BLaER1 (cell line): Measurements from ENCODE around the gene MED17.
"Not testable (repeated sequence)": the region's sequence is repeated elsewhere in the genome, so short reads cannot be mapped to it uniquely, and the experiment has no call there.

Source experiments
- H3K27ac ChIP-seq: shearing (Covaris generic); formaldehyde crosslinking; 2 replicates; pipeline ENCODE4 v1.8.1; 2022
- H3K27me3 ChIP-seq: shearing (Covaris generic); formaldehyde crosslinking; 2 replicates; pipeline ENCODE4 v1.8.1; 2022
- H3K36me3 ChIP-seq: shearing (Covaris generic); formaldehyde crosslinking; 2 replicates; pipeline ENCODE4 v1.8.1; 2022
- H3K4me1 ChIP-seq: shearing (Covaris generic); formaldehyde crosslinking; 2 replicates; pipeline ENCODE4 v1.8.1; 2022
- H3K4me2 ChIP-seq: shearing (Covaris generic); formaldehyde crosslinking; 2 replicates; pipeline ENCODE4 v1.8.1; 2022
- H3K4me3 ChIP-seq: shearing (Covaris generic); formaldehyde crosslinking; 2 replicates; pipeline ENCODE4 v1.8.1; 2022
- H3K9ac ChIP-seq: shearing (Covaris generic); formaldehyde crosslinking; 2 replicates; pipeline ENCODE4 v1.8.1; 2022
- H3K9me3 ChIP-seq: shearing (Covaris generic); formaldehyde crosslinking; 2 replicates; pipeline ENCODE4 v1.8.1; 2022
- H4K20me1 ChIP-seq: shearing (Covaris generic); formaldehyde crosslinking; 2 replicates; pipeline ENCODE4 v1.8.1; 2022
- Cebpa-rat ChIP-seq: shearing (Covaris generic); IDR thresholded peaks from 2 replicates; pipeline ENCODE4 v1.8.1; 2022

The MED17 gene

DNA sequence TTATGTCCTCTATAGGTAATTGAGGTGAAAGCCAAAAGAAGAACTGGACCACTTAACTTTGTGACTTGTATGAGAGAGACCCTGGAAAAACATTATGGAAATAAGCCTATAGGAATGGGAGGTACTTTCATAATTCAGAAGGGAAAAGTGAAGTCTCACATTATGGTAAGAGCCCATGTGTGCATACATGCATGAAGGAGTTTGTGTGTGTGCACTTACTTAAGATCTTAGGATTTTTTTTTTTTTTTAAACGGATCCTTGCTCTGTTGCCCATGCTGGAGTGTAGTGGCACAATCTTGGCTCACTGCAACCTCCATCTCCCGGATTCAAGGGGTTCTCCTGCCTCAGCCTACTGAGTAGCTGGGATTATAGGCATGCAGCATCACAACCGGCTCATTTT, 26.8 kb upstream of the MED17 start:
- no peak overlapping the region for H3K27ac ChIP-seq
- no peak for TF ChIP-seq Cebpa-rat
- no peak overlapping the region for H3K4me2 ChIP-seq
- no peaks in the 10 kb centered on the region for H3K27me3 ChIP-seq
- no peaks in the 10 kb centered on the region for H3K4me1 ChIP-seq
- H3K9me3 ChIP-seq, result peaks cover 6% of the 10 kb centered on the region; the same call in 1 of the 2 replicates
- H3K9ac ChIP-seq, result no peak overlapping the region
- H3K36me3 ChIP-seq, result peaks cover 84% of the 10 kb centered on the region
- H3K4me3 ChIP-seq, result no peak overlapping the region
- H4K20me1 ChIP-seq, result no peaks in the 10 kb centered on the region

DNA sequence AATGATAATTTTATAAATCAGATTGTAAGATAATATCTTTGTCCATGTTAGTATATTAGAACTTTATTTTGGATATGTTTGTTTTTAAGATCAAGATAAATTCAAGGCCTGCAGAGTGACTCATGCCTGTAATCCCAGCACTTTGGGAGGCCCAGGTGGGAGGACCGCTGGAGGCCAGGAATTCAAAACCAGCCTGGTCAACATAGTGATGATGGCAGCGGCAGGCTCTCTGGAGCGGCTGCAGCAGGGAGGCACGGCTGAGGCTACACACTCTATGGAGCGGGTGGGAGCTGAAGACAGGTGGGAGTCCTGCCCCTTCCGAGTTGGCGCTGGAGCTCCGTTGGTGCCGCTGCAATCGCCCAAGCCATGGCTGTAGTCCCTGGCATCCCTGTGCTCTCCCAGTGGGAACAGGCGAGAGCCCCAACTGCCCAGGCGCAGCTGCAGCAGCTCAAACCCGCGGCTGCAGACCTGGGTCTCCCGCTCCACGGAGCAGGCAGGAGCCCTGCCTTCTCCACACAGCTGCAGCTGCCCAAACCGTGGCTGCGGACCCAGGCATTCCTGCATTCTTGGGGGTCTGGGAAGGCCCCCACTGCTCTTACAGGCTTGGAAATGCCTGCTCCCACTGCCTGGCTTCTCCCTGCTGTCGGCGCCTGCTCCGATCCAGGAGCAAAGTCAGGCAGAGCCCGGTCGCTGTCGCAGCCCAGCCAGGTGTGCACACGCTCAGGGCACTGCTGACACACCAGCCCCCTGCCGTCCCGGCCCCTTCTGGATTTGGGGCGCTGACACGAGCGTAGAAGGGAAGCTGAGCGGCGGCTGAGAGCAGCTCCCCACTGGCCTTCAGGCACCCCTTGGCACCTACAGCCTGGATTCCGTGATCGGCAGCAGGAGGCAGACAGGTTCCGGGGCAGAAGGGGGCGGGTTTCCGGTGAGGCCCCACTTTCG, 25.9 kb upstream of the MED17 start:
- Histone ChIP-seq H3K9ac (no peak overlapping the region), H3K36me3 (peaks cover 91% of the 10 kb centered on the region), H3K4me3 (no peak overlapping the region), H3K27me3 (no peaks in the 10 kb centered on the region), H3K9me3 (peaks cover 6% of the 10 kb centered on the region; the same call in 1 of the 2 replicates), H3K27ac (no peak overlapping the region), H4K20me1 (no peaks in the 10 kb centered on the region), H3K4me1 (no peaks in the 10 kb centered on the region), H3K4me2 (no peak overlapping the region)
- TF ChIP-seq Cebpa-rat, result no peak

DNA sequence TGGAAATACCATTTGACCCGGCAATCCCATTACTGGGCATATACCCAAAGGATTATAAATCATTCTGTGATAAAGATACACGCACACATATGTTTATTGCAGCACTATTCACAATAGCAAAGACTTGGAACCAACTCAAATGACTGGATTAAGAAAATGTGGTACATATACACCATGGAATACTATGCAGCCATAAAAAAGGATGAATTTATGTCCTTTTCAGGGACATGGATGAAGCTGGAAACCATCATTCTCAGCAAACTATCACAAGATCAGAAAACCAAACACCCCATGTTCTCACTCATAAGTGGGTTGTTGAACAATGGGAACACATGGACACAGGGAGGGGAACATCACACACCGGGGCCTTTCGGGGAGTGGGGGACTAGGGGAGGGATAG, 25.0 kb upstream of the MED17 start:
- H4K20me1 ChIP-seq, H3K4me3 ChIP-seq: not testable (repeated sequence)
- H3K36me3 ChIP-seq, result peaks cover 92% of the 10 kb centered on the region

DNA sequence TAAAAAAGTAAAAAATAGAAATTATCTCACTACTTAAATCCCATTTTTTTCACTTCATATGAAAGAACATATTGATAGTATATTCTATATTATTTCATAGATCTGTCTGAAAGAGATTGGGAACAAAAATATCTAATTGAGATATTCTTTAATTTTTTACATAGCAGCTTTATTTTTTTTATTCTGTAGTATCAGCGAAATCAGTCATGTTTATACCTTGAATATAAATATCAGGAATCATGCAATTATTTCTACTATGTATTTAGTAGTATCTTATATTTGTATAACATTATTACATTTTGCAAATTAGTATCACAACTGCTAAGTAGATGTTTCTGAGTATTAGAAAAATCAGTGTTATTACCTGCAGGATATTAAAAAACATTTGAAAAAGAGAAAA, 22.2 kb upstream of the MED17 start:
- Histone ChIP-seq H3K27me3 (no peaks in the 10 kb centered on the region), H4K20me1 (no peaks in the 10 kb centered on the region), H3K4me2 (no peak overlapping the region), H3K4me3 (no peak overlapping the region), H3K9ac (no peak overlapping the region), H3K27ac (no peak overlapping the region), H3K9me3 (peaks cover 7% of the 10 kb centered on the region), H3K36me3 (peaks cover 83% of the 10 kb centered on the region), H3K4me1 (no peaks in the 10 kb centered on the region)
- no peak for TF ChIP-seq Cebpa-rat

More for the DNA sequence above, 25.0 kb upstream of the MED17 start:
- H3K9me3 ChIP-seq, H3K9ac ChIP-seq, H3K4me1 ChIP-seq, H3K4me2 ChIP-seq, H3K27me3 ChIP-seq, H3K27ac ChIP-seq: not testable (repeated sequence)

DNA sequence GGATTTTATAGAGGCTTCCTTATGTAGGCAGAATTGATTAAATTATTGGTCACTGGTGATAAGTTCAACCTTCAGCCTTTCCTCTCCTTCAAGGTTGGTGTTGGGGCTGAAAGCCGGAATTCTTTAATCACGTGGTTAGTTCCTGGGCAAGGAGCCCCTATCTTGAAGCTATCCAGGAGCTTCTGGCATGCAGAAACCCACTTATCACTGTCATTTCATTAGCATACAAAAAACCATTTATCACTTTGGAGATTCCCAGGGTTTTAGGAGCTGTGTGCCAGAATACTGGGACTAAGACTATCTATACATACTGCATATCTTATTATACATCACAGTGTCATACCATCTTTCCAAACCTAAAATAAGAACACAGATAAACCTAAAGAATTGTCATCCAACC, 18.5 kb upstream of the MED17 start:
- TF ChIP-seq Cebpa-rat, result no peak
- Histone ChIP-seq H3K27ac (no peak overlapping the region), H3K27me3 (no peaks in the 10 kb centered on the region), H3K36me3 (peaks cover 51% of the 10 kb centered on the region), H4K20me1 (no peaks in the 10 kb centered on the region), H3K9ac (no peak overlapping the region), H3K4me2 (no peak overlapping the region), H3K4me1 (no peaks in the 10 kb centered on the region), H3K4me3 (no peak overlapping the region), H3K9me3 (peaks cover 5% of the 10 kb centered on the region)

DNA sequence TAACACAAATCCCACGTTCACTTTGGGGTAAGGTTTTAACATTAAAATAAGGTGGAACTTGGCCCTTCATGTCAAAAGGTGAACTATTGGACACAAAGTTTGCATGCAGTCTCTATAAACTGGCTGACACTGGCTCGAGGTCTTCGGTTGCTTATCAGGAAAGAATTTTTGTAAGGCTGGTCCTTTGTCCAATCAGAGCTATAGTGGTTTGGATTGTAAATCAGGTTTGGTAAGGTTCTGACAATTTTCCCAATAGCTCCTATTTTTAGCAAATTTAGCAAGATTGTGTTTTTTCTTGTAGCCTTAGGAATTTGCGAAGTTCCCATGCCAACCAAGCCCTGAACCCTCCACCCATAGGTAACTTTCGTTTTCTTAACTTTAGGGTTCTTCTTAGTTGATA, 17.6 kb upstream of the MED17 start:
- no peaks in the 10 kb centered on the region for H4K20me1 ChIP-seq
- no peak overlapping the region for H3K9ac ChIP-seq
- no peak for TF ChIP-seq Cebpa-rat
- H3K9me3 ChIP-seq, result peaks cover 5% of the 10 kb centered on the region
- no peak overlapping the region for H3K4me3 ChIP-seq
- H3K27me3 ChIP-seq, result no peaks in the 10 kb centered on the region
- H3K27ac ChIP-seq, result no peak overlapping the region
- H3K4me2 ChIP-seq, result no peak overlapping the region
- H3K4me1 ChIP-seq, result no peaks in the 10 kb centered on the region
- H3K36me3 ChIP-seq, result peaks cover 42% of the 10 kb centered on the region

DNA sequence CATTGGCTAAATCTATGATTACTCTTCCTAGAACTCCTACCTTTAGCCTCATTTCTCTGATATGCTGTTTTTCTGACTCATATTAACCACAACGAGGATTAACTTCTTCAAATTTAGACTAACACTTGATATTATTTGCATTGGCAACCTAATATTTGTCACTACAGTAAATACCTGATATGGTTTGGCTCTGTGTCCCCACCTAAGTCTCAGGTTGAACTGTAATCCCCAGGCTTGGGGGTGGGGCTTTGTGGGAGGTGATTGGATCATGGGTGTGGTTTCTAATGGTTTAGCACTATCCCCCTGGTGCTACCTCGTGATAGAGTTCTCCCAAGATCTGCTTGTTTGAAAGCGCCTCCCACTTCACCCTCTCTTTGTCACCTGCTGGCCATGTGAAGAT, 17.1 kb upstream of the MED17 start:
- H3K4me3 ChIP-seq, result no peak overlapping the region
- H3K4me2 ChIP-seq, result no peak overlapping the region
- TF ChIP-seq Cebpa-rat, result no peak

DNA sequence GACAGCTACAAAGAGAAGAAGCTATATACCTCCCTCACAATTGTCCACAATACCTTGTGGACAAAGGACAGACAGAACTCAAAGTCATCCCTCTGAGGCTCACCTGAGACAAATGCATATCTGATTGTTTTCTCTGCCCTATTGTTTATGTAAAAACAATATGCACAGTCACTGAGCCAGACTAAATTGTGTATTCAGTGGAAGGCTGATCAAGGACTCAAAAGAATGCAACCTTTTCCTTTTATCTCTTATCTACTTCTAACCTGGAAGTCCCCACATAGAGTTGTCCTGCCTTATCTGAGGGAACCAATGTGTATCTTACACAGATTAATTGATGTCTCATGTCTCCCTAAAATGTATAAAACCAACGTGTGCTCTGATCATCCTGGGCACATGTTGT, 13.9 kb upstream of the MED17 start:
- peaks cover 26% of the 10 kb centered on the region for H3K36me3 ChIP-seq
- TF ChIP-seq Cebpa-rat, result no peak

More for the DNA sequence above, 17.1 kb upstream of the MED17 start:
- H3K9me3 ChIP-seq, result peaks cover 8% of the 10 kb centered on the region
- H3K9ac ChIP-seq, result no peak overlapping the region
- peaks cover 42% of the 10 kb centered on the region for H3K36me3 ChIP-seq
- no peak overlapping the region for H3K27ac ChIP-seq
- no peaks in the 10 kb centered on the region for H3K4me1 ChIP-seq
- H3K27me3 ChIP-seq, result no peaks in the 10 kb centered on the region
- no peaks in the 10 kb centered on the region for H4K20me1 ChIP-seq

DNA sequence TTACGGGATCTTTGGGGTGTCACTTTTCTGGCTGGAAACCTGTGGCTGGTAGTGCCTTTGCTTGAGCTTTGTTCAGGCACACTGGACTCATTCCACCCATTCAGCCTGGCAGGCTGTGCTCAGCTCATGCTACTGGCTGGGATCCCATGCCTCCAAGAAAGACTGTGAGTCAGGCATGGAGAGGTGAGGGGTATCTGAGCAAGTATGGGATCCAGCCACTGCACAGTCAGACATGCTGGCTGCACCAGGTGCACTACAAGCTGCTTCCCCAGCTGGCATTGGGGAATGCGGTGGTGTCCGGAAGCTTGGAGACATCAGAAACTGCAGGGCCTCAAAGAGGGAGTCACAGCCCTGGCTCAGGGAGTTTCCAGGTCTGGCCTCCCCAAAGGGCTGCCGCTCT, 12.0 kb upstream of the MED17 start:
- no peak overlapping the region for H3K27ac ChIP-seq
- no peaks in the 10 kb centered on the region for H3K27me3 ChIP-seq
- no peak overlapping the region for H3K4me2 ChIP-seq
- H3K4me1 ChIP-seq, result peaks cover 24% of the 10 kb centered on the region
- H3K9ac ChIP-seq, result no peak overlapping the region
- H3K9me3 ChIP-seq, result peaks cover 39% of the 10 kb centered on the region
- H4K20me1 ChIP-seq, result no peaks in the 10 kb centered on the region
- peaks cover 17% of the 10 kb centered on the region for H3K36me3 ChIP-seq
- no peak for TF ChIP-seq Cebpa-rat
- H3K4me3 ChIP-seq, result no peak overlapping the region

More for the DNA sequence above, 13.9 kb upstream of the MED17 start:
- Histone ChIP-seq H3K27me3 (no peaks in the 10 kb centered on the region), H3K27ac (no peak overlapping the region), H3K9ac (no peak overlapping the region), H3K4me3 (no peak overlapping the region), H3K9me3 (peaks cover 30% of the 10 kb centered on the region), H3K4me2 (no peak overlapping the region), H3K4me1 (peaks cover 12% of the 10 kb centered on the region), H4K20me1 (no peaks in the 10 kb centered on the region)

DNA sequence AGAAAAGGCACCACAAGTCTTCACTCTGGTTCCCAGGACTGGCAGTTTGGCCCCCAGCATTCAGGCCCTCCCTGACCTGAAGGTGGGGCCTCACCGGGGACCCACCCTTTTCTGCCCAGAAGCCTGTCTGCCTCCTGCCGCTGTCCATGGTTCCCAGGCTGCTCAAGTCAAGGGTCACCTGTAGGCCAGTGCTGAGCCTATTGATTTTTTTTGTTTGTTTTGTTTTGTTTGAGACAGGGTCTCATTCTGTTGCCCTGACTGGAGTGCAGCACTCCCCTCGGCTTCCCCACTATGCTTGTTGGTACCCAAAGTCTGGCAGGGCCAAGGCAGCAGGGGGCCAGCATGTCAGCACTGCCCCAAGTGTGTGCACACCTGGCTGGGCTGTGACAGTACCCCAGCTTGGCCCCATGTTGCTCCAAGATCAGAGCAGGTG, 11.0 kb upstream of the MED17 start:
- H3K36me3 ChIP-seq, result peaks cover 15% of the 10 kb centered on the region
- H3K27ac ChIP-seq, result no peak overlapping the region
- no peak overlapping the region for H3K9ac ChIP-seq
- H3K4me2 ChIP-seq, result no peak overlapping the region
- H3K4me3 ChIP-seq, result no peak overlapping the region
- H3K4me1 ChIP-seq, result peaks cover 24% of the 10 kb centered on the region
- H3K9me3 ChIP-seq, result peaks cover 37% of the 10 kb centered on the region
- TF ChIP-seq Cebpa-rat, result no peak
- H3K27me3 ChIP-seq, result no peaks in the 10 kb centered on the region
- H4K20me1 ChIP-seq, result no peaks in the 10 kb centered on the region
